GM12878 (cell line): Measurements from ENCODE around the gene TMPRSS11F. TPM values are rescaled to one million over a fixed set of nuclear protein-coding genes. Genes with fewer than 3 reads are reported as not detected.

Experiments
- ATAC-seq: fragments of 200-7000 bp; cut with Tn5 transposase; 3 replicates; pipeline ENCODE4 v1.9.1; 2020; ENCODE audit warnings: mild to moderate bottlenecking, moderate library complexity
- BruUV-seq: library from RNA; stranded (reverse); fragments of 400-500 nt; replicated peaks from 2 replicates; lab custom pipeline; 2021; lab: Mats Ljungman, UMichigan
- CTCF ChIA-PET: fragments of 300-600 bp; sonication (Branson Sonifier 250); formaldehyde crosslinking; extraction: SDS; loops from one replicate; lab custom pipeline; 2021; ENCODE audit warnings: inconsistent platforms; lab: Yijun Ruan, JAX
- POLR2A ChIA-PET: fragments of 350-600 bp; formaldehyde crosslinking; extraction: SDS; loops from one replicate; lab custom pipeline; 2021; ENCODE audit warnings: inconsistent platforms; lab: Charles Lee
- RAD21 ChIA-PET: fragments of 300-600 bp; sonication (Branson Sonifier 250); formaldehyde crosslinking; loops from one replicate; lab custom pipeline; 2023; ENCODE audit warnings: antibody characterized with exemption; ENCODE audit not compliant: unreplicated experiment; lab: Charles Lee
- SMC1A ChIA-PET: fragments of 300-600 bp; sonication (Branson Sonifier 250); formaldehyde crosslinking; loops from one replicate; lab custom pipeline; 2023; ENCODE audit not compliant: unreplicated experiment, uncharacterized antibody; lab: Charles Lee
- DNase-seq: peaks from one replicate; pipeline ENCODE4 v3.0.0-alpha.2; 2011; ENCODE audit warnings: low read depth, low spot score
- FAIRE-seq: peaks from 3 replicates; lab custom pipeline; 2011; peaks lifted over from hg19 to GRCh38; lab: Jason Lieb, UNC
- H2AFZ ChIP-seq: 2 replicates; pipeline ENCODE4 v1.6.0; 2011; ENCODE audit warnings: low read depth, low read length, control low read depth; ENCODE audit not compliant: control insufficient read depth
- H3K27ac ChIP-seq: 2 replicates; pipeline ENCODE4 v1.5.1; 2011; ENCODE audit warnings: control low read depth; ENCODE audit not compliant: control insufficient read depth, insufficient read depth
- H3K27me3 ChIP-seq, 2 experiments: replicated peaks in 1 of 2; 2 replicates each; pipeline versions ENCODE4 v1.6.0 to v1.6.1; 2011; ENCODE audit warnings: low read length in 1 of 2; ENCODE audit not compliant: control insufficient read depth in 2 of 2, insufficient read depth in 2 of 2
- H3K36me3 ChIP-seq, 2 experiments: 2 replicates each; pipeline ENCODE4 v1.5.1; 2011; ENCODE audit warnings: low read length in 1 of 2; ENCODE audit not compliant: control insufficient read depth in 2 of 2, insufficient read depth in 2 of 2
- H3K4me1 ChIP-seq: 2 replicates; pipeline ENCODE4 v1.6.1; 2011; ENCODE audit warnings: mild to moderate bottlenecking, low read length, moderate library complexity, mixed read lengths; ENCODE audit not compliant: control insufficient read depth, insufficient read depth
- H3K4me2 ChIP-seq: 2 replicates; pipeline ENCODE4 v1.6.0; 2011; ENCODE audit warnings: control low read depth; ENCODE audit not compliant: control insufficient read depth, insufficient read depth
- H3K4me3 ChIP-seq: fragments of 200-600 bp; sonication (generic); 2 replicates; pipeline ENCODE4 v1.5.1; 2016
- H3K79me2 ChIP-seq: 2 replicates; pipeline ENCODE4 v1.6.0; 2011; ENCODE audit warnings: low read length; ENCODE audit not compliant: control insufficient read depth, insufficient read depth
- H3K9ac ChIP-seq: 2 replicates; pipeline ENCODE4 v1.8.0; 2011; ENCODE audit warnings: low read length, control low read depth, mixed read lengths; ENCODE audit not compliant: control insufficient read depth, insufficient read depth
- H3K9me3 ChIP-seq: replicated peaks from 3 replicates; pipeline ENCODE4 v1.5.1; 2011; ENCODE audit warnings: mild to moderate bottlenecking, low read length; ENCODE audit not compliant: control insufficient read depth, insufficient read depth
- H4K20me1 ChIP-seq: 2 replicates; pipeline ENCODE4 v1.6.0; 2011; ENCODE audit not compliant: control insufficient read depth, insufficient read depth
- CREM ChIP-seq: IDR thresholded peaks from 2 replicates; pipeline ENCODE4 v1.6.1; 2014; ENCODE audit warnings: antibody characterized with exemption, low read depth
- EP300 ChIP-seq, 2 experiments: fragments of 150-350 bp in 1 of 2; IDR thresholded peaks; 2 replicates each; pipeline ENCODE4 v1.6.1; 2011 to 2012; ENCODE audit warnings: low read depth in 2 of 2, low read length in 2 of 2, borderline replicate concordance in 1 of 2, improper control_type of control experiment in 1 of 2, inconsistent platforms in 1 of 2; ENCODE audit not compliant: control insufficient read depth in 1 of 2
- GABPA ChIP-seq: IDR thresholded peaks from 2 replicates; pipeline ENCODE4 v1.6.1; 2014; ENCODE audit warnings: antibody characterized with exemption, low read depth, mild to moderate bottlenecking, inconsistent platforms
- HDAC6 ChIP-seq: fragments of 200-600 bp; sonication (generic); IDR thresholded peaks from one replicate; pipeline ENCODE4 v1.8.0; 2017; ENCODE audit warnings: antibody characterized with exemption; ENCODE audit not compliant: unreplicated experiment
- LARP7 ChIP-seq: fragments of 450-650 bp; IDR thresholded peaks from 2 replicates; pipeline ENCODE4 v1.6.1; 2017; ENCODE audit warnings: mild to moderate bottlenecking
- NR2F1 ChIP-seq: fragments of 450-650 bp; conservative IDR thresholded peaks from 2 replicates; pipeline ENCODE4 v1.6.1; 2017; ENCODE audit warnings: mild to moderate bottlenecking
- ZNF384 ChIP-seq: IDR thresholded peaks from 2 replicates; pipeline ENCODE4 v1.6.1; 2012; ENCODE audit warnings: low read depth, mild to moderate bottlenecking, low read length, improper control_type of control experiment, borderline replicate concordance
- WGBS: methylation state at CpG from one replicate; pipeline ENCODE4 v1.1.6; 2016; ENCODE audit warnings: low lambda C conversion rate; ENCODE audit not compliant: insufficient replicate concordance, insufficient coverage; ENCODE audit errors: missing lambda C conversion rate; 5-methylcytosine and 5-hydroxymethylcytosine counted together
- in situ Hi-C: fragments of 300-500 bp; cut with MboI; formaldehyde crosslinking; loops from 9 replicates; pipeline ENCODE4 v1.14.3; 2018; ENCODE audit warnings: mixed read lengths
- intact Hi-C: fragments of 100-400 bp; cut with micrococcal nuclease; formaldehyde crosslinking; loops from one replicate; pipeline ENCODE4 v1.14.2; 2022; ENCODE audit not compliant: unreplicated experiment
- polyA plus RNA-seq, 11 experiments: library from polyadenylated mRNA; depleted of rRNA in 4 of 11; unstranded in 6 of 11; stranded (reverse) in 5 of 11; fragments of >200 nt; fragmentation: Nextera tagmentation in 4 of 11; fragmentation: Illumina TruSeq in 1 of 11; extraction: Ambion mirVana in 4 of 11; extraction: Trizol in 1 of 11; gene quantifications; 1 replicate in 1 of 11; 2 replicates in 10 of 11; pipeline versions ENCODE4 v1.2.1 to v1.2.3, GENCODE V29; 2011 to 2016; ENCODE audit warnings: inconsistent platforms in 2 of 11, missing spikeins in 2 of 11, low read depth in 1 of 11
- total RNA-seq, 4 experiments: library from RNA; depleted of rRNA in 3 of 4; stranded (reverse); fragments of >200 nt in 3 of 4; fragmentation: Illumina TruSeq in 1 of 4; extraction: Trizol in 1 of 4; gene quantifications; 2 replicates each; pipeline versions ENCODE4 v1.2.1 to v1.2.3, GENCODE V29; 2013 to 2021
- TF ChIP-seq, protein P1 (sequence below): IDR thresholded peaks from 2 replicates; pipeline ENCODE4 v1.6.1; 2011; ENCODE audit warnings: low read depth, low read length, improper control_type of control experiment, borderline replicate concordance

TMPRSS11F gene
- total and polyA plus RNA-seq, 10 of the 15 experiments (the other 5 are each of a cell fraction or from before 2014, with no cell fraction given), result not detected

GRCh38 chr4:68162196-68162595 lies 32.5 kb upstream of the TMPRSS11F start:
- Histone ChIP-seq H3K9me3 (no peaks in the 10 kb centered on the region), H3K4me3 (no peak overlapping the region), H2AFZ (no peak overlapping the region), H4K20me1 (no peaks in the 10 kb centered on the region), H3K4me1 (no peaks in the 10 kb centered on the region), H3K4me2 (no peak overlapping the region), H3K9ac (no peak overlapping the region), H3K79me2 (no peaks in the 10 kb centered on the region), H3K27ac (no peak overlapping the region), H3K36me3 (no peaks in the 10 kb centered on the region), H3K27me3 (no peaks in the 10 kb centered on the region)
- CTCF ChIA-PET, result no interaction called here
- FAIRE-seq (no peak), DNase-seq (no peak), ATAC-seq (no peak)
- RAD21 ChIA-PET, result no interaction called here
- SMC1A ChIA-PET, result interaction anchor here (0.8 kb wide), 1 partner anchor 22 kb away, joined by 3 read pairs; no protein-coding TSS in a partner anchor
- in situ Hi-C loops (no loop called here), intact Hi-C loops (no loop called here)
- POLR2A ChIA-PET, result interaction anchor here (0.6 kb wide), 1 partner anchor 671 kb away, joined by 3 read pairs; no protein-coding TSS in a partner anchor
- BruUV-seq, result no TSS peak
- WGBS, result 0% methylated on average over 4 of the region's 4 CpGs
- no peak for TF ChIP-seq HDAC6
- TF ChIP-seq, protein P1, sequence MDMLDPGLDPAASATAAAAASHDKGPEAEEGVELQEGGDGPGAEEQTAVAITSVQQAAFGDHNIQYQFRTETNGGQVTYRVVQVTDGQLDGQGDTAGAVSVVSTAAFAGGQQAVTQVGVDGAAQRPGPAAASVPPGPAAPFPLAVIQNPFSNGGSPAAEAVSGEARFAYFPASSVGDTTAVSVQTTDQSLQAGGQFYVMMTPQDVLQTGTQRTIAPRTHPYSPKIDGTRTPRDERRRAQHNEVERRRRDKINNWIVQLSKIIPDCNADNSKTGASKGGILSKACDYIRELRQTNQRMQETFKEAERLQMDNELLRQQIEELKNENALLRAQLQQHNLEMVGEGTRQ, result no peak
- no peak for TF ChIP-seq ZNF384
- no peak for TF ChIP-seq NR2F1
- no peak for TF ChIP-seq LARP7
- no peak for TF ChIP-seq EP300 (IDR thresholded peaks at IDR 0.05; ENCODE audit: borderline replicate concordance in 1 of 2, control insufficient read depth in 1 of 2, low read depth in 2 of 2, low read length in 2 of 2)
- TF ChIP-seq GABPA, result no peak
- TF ChIP-seq CREM, result no peak
